H1 (cell line): ENCODE results near the gene TMEM132A. TPM values are rescaled to one million over a fixed set of nuclear protein-coding genes. Genes with fewer than 3 reads are reported as not detected.

ENCODE experiments used
- EP300 ChIP-seq, 2 experiments: IDR thresholded peaks; 1 replicate in 1 of 2; 2 replicates in 1 of 2; pipeline ENCODE4 v1.6.1; 2011 to 2012; ENCODE audit warnings: low read depth in 2 of 2, low read length in 2 of 2, mild to moderate bottlenecking in 2 of 2, borderline replicate concordance in 1 of 2, inconsistent platforms in 1 of 2, moderate library complexity in 1 of 2
- RNF2 ChIP-seq: fragments of 200-900, 300-1000 bp; sonication (generic); IDR thresholded peaks from 2 replicates; pipeline ENCODE4 v1.7.1; 2016; ENCODE audit warnings: borderline replicate concordance, low read depth, mild to moderate bottlenecking, antibody characterized with exemption, low read length; ENCODE audit not compliant: poor library complexity, severe bottlenecking; ENCODE audit errors: missing control alignments
- SRF ChIP-seq: IDR thresholded peaks from 2 replicates; pipeline ENCODE4 v1.6.1; 2011; ENCODE audit warnings: mild to moderate bottlenecking, low read depth, low read length, moderate library complexity
- TBP ChIP-seq: IDR thresholded peaks from 2 replicates; pipeline ENCODE4 v1.6.1; 2011; ENCODE audit warnings: low read depth, low read length, improper control_type of control experiment
- polyA plus RNA-seq, 7 experiments: library from polyadenylated mRNA; depleted of rRNA in 3 of 7; stranded (reverse) in 5 of 7; unstranded in 2 of 7; fragments of >200 nt in 5 of 7; fragments of 200-250 nt in 2 of 7; gene quantifications; 1 replicate in 5 of 7; 2 replicates in 1 of 7; 4 replicates in 1 of 7; pipeline versions ENCODE4 v1.2.1 to v1.2.3, GENCODE V29; 2011 to 2013; ENCODE audit warnings: missing spikeins in 2 of 7, mixed read lengths in 2 of 7
- total RNA-seq: library from RNA; stranded (reverse); fragmentation: NEBNext Ultra II Directional; extraction: Animal tissue kit (Norgen Biotek cat#: 25700); gene quantifications from 2 replicates; pipeline ENCODE4 v1.2.1, GENCODE V29; 2021
- TF ChIP-seq, protein P1 (sequence below): IDR thresholded peaks from 2 replicates; pipeline ENCODE4 v1.6.1; 2012; ENCODE audit warnings: inconsistent platforms

The TMEM132A gene
- total and polyA plus RNA-seq, 2 of the 8 experiments (the other 6 are each of a cell fraction or from before 2014, with no cell fraction given) = 46.6 to 97.9 TPM

- TF ChIP-seq, protein P1, sequence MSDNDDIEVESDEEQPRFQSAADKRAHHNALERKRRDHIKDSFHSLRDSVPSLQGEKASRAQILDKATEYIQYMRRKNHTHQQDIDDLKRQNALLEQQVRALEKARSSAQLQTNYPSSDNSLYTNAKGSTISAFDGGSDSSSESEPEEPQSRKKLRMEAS = no peak
- TF ChIP-seq EP300 (IDR thresholded peaks at IDR 0.05; ENCODE audit: borderline replicate concordance in 1 of 2, low read depth in 2 of 2, low read length in 2 of 2) (no peak), RNF2 (no peak), SRF (no peak), TBP (no peak)
Observed at GRCh38 chr11:60905047-60905446, 19.2 kb upstream of the TMEM132A start (continued).
